HFFc6 (cell line): Measurements from ENCODE around the gene KDM2B. TPM values are rescaled to one million over a fixed set of nuclear protein-coding genes. Genes with fewer than 3 reads are reported as not detected.
"Not testable (repeated sequence)": the region's sequence is repeated elsewhere in the genome, so short reads cannot be mapped to it uniquely, and the experiment has no call there.

Experiments used
- DNase-seq: peaks from one replicate; pipeline ENCODE4 v3.0.0-alpha.2; 2018
- H3K27ac Mint-ChIP-seq: 2 replicates; pipeline ENCODE4 v1.8.0; 2020; ENCODE audit warnings: mild to moderate bottlenecking, mixed read lengths
- H3K27me3 Mint-ChIP-seq: 2 replicates; pipeline ENCODE4 v1.8.0; 2021; ENCODE audit warnings: mild to moderate bottlenecking, moderate library complexity, mixed read lengths; ENCODE audit not compliant: insufficient read depth
- H3K36me3 Mint-ChIP-seq: 2 replicates; pipeline ENCODE4 v1.8.0; 2021; ENCODE audit warnings: low read depth, mixed read lengths
- H3K4me1 Mint-ChIP-seq: 2 replicates; pipeline ENCODE4 v1.8.0; 2020; ENCODE audit warnings: low read depth, mixed read lengths
- H3K4me3 Mint-ChIP-seq: 2 replicates; pipeline ENCODE4 v1.8.0; 2020; ENCODE audit warnings: mild to moderate bottlenecking, moderate library complexity, mixed read lengths
- H3K9me3 Mint-ChIP-seq: 2 replicates; pipeline ENCODE4 v1.8.0; 2020; ENCODE audit warnings: mild to moderate bottlenecking, mixed read lengths
- CTCF ChIP-seq: fragments of 200-600 bp; sonication (generic); IDR thresholded peaks from 2 replicates; pipeline ENCODE4 v1.5.0; 2021; ENCODE audit warnings: antibody characterized with exemption, mild to moderate bottlenecking
- total RNA-seq, 6 experiments: library from RNA; stranded (reverse); fragmentation: NEBNext Ultra II Directional; extraction: Animal tissue kit (Norgen Biotek cat#: 25700); gene quantifications; 2 replicates in 1 of 6; 3 replicates in 5 of 6; pipeline ENCODE4 v1.2.3, GENCODE V29; 2021

Gene KDM2B
- total RNA-seq, 6 experiments from 2014 or later, result 15.4 to 24.0 (median 21.5) TPM

GRCh38 chr12:121494093-121494787 is 86.6 kb downstream of the KDM2B start:
- TF ChIP-seq CTCF, result peak; percentile 96
- no peak overlapping the region for H3K4me3 Mint-ChIP-seq
- H3K36me3 Mint-ChIP-seq, result no peaks in the 10 kb centered on the region
- H3K4me1 Mint-ChIP-seq, result no peaks in the 10 kb centered on the region
- H3K27ac Mint-ChIP-seq, result no peak overlapping the region
- no peaks in the 10 kb centered on the region for H3K27me3 Mint-ChIP-seq
- no peaks in the 10 kb centered on the region for H3K9me3 Mint-ChIP-seq
- DNase-seq, result peak; percentile 17

- no peak for TF ChIP-seq CTCF
- no peaks in the 10 kb centered on the region for H3K36me3 Mint-ChIP-seq
- H3K27ac Mint-ChIP-seq, result no peak overlapping the region
- no peak for DNase-seq
- no peaks in the 10 kb centered on the region for H3K27me3 Mint-ChIP-seq
- no peaks in the 10 kb centered on the region for H3K9me3 Mint-ChIP-seq
- peaks cover 10% of the 10 kb centered on the region for H3K4me1 Mint-ChIP-seq
- no peak overlapping the region for H3K4me3 Mint-ChIP-seq
These were observed 90.2 kb downstream of the KDM2B start for GRCh38 chr12:121490401-121491281.

- Mint-ChIP-seq H3K9me3 (no peaks in the 10 kb centered on the region), H3K4me1 (peaks cover 10% of the 10 kb centered on the region), H3K27me3 (no peaks in the 10 kb centered on the region), H3K27ac (no peak overlapping the region), H3K36me3 (no peaks in the 10 kb centered on the region), H3K4me3 (no peak overlapping the region)
- TF ChIP-seq CTCF, result no peak
- no peak for DNase-seq
These were observed 90.9 kb downstream of the KDM2B start for GRCh38 chr12:121489874-121490273.

- peaks cover under 1% of the 10 kb centered on the region; the same call in 1 of the 2 replicates for H3K36me3 Mint-ChIP-seq
- TF ChIP-seq CTCF, result no peak
- no peak for DNase-seq
- H3K27me3 Mint-ChIP-seq, result no peaks in the 10 kb centered on the region
- H3K4me3 Mint-ChIP-seq, result no peak overlapping the region
- H3K9me3 Mint-ChIP-seq, result no peaks in the 10 kb centered on the region
- H3K27ac Mint-ChIP-seq, result no peak overlapping the region
- peaks cover 10% of the 10 kb centered on the region for H3K4me1 Mint-ChIP-seq
These were observed 95.9 kb downstream of the KDM2B start for GRCh38 chr12:121484967-121485366.

GRCh38 chr12:121484564-121484963 is 96.3 kb downstream of the KDM2B start:
- not testable (repeated sequence) for H3K27me3 Mint-ChIP-seq, H3K36me3 Mint-ChIP-seq, H3K4me1 Mint-ChIP-seq, H3K27ac Mint-ChIP-seq, H3K4me3 Mint-ChIP-seq, H3K9me3 Mint-ChIP-seq, DNase-seq

- H3K4me3 Mint-ChIP-seq, result no peak overlapping the region
- TF ChIP-seq CTCF, result no peak
- no peaks in the 10 kb centered on the region for H3K9me3 Mint-ChIP-seq
These were observed 96.9 kb downstream of the KDM2B start for GRCh38 chr12:121483949-121484348.

More at GRCh38 chr12:121483949-121484348, 96.9 kb downstream of the KDM2B start:
- no peaks in the 10 kb centered on the region; the same call in 1 of the 2 replicates for H3K27me3 Mint-ChIP-seq
- peaks cover 4% of the 10 kb centered on the region; the same call in 1 of the 2 replicates for H3K36me3 Mint-ChIP-seq
- peaks cover 10% of the 10 kb centered on the region for H3K4me1 Mint-ChIP-seq
- no peak for DNase-seq
- H3K27ac Mint-ChIP-seq, result no peak overlapping the region
